PC-3 (cell line): ENCODE results near the gene UCK2.

Experiments used
- EZH2 ChIP-seq: fragments of 300-600 bp; sonication (generic); IDR thresholded peaks from one replicate; pipeline ENCODE4 v1.6.1; 2017; ENCODE audit warnings: antibody characterized with exemption, mild to moderate bottlenecking, low read length; ENCODE audit not compliant: unreplicated experiment
- EZH2phosphoT487 ChIP-seq: fragments of 300-600 bp; sonication (generic); IDR thresholded peaks from 2 replicates; pipeline ENCODE4 v1.6.1; 2018; ENCODE audit warnings: mild to moderate bottlenecking, antibody characterized with exemption, low read length, borderline replicate concordance
- TF ChIP-seq, protein P1 (sequence below): fragments of 300-600 bp; sonication (generic); conservative IDR thresholded peaks from 2 replicates; pipeline ENCODE4 v1.5.1; 2017; ENCODE audit warnings: antibody characterized with exemption, low read depth, mild to moderate bottlenecking, low read length

GRCh38 chr1:165852871-165853270 lies 25.5 kb downstream of the UCK2 start:
- TF ChIP-seq EZH2 (no peak), EZH2phosphoT487 (no peak)
- TF ChIP-seq, protein P1, sequence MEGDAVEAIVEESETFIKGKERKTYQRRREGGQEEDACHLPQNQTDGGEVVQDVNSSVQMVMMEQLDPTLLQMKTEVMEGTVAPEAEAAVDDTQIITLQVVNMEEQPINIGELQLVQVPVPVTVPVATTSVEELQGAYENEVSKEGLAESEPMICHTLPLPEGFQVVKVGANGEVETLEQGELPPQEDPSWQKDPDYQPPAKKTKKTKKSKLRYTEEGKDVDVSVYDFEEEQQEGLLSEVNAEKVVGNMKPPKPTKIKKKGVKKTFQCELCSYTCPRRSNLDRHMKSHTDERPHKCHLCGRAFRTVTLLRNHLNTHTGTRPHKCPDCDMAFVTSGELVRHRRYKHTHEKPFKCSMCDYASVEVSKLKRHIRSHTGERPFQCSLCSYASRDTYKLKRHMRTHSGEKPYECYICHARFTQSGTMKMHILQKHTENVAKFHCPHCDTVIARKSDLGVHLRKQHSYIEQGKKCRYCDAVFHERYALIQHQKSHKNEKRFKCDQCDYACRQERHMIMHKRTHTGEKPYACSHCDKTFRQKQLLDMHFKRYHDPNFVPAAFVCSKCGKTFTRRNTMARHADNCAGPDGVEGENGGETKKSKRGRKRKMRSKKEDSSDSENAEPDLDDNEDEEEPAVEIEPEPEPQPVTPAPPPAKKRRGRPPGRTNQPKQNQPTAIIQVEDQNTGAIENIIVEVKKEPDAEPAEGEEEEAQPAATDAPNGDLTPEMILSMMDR = no peak
